K562 (cell line): ENCODE measurements around the gene TMEM245. TPM values are rescaled to one million over a fixed set of nuclear protein-coding genes. Genes with fewer than 3 reads are reported as not detected.

Experiments
- CREB1 ChIP-seq, 2 experiments: sonication (generic) in 1 of 2; formaldehyde crosslinking in 1 of 2; IDR thresholded peaks; 2 replicates each; pipeline versions ENCODE4 v1.6.1 to v1.8.0; 2012 to 2022; ENCODE audit warnings: inconsistent platforms in 1 of 2, mild to moderate bottlenecking in 1 of 2, missing genetic modification reagents in 1 of 2, moderate library complexity in 1 of 2
- E2F6 ChIP-seq, 2 experiments: IDR thresholded peaks; 2 replicates each; pipeline ENCODE4 v1.6.1; 2011; ENCODE audit warnings: borderline replicate concordance in 1 of 2, control low read depth in 1 of 2, low read depth in 1 of 2, low read length in 1 of 2, mild to moderate bottlenecking in 1 of 2, mixed read lengths in 1 of 2, moderate library complexity in 1 of 2; ENCODE audit not compliant: insufficient read depth in 1 of 2, insufficient read length in 1 of 2, poor library complexity in 1 of 2, severe bottlenecking in 1 of 2; ENCODE audit errors: extremely low read depth in 1 of 2
- ELF1 ChIP-seq: fragments of 200-800 bp; sonication (Bioruptor generic); IDR thresholded peaks from 2 replicates; pipeline ENCODE4 v1.6.1; 2016; ENCODE audit warnings: missing genetic modification characterization, missing compliant biosample characterization
- HNRNPL ChIP-seq: fragments of 200-400 bp; formaldehyde crosslinking; IDR thresholded peaks from 2 replicates; pipeline ENCODE4 v1.6.1; 2017; ENCODE audit warnings: low read depth, mild to moderate bottlenecking, low read length
- LEF1 ChIP-seq: fragments of 450-650 bp; IDR thresholded peaks from 2 replicates; pipeline ENCODE4 v1.6.1; 2016; ENCODE audit warnings: mild to moderate bottlenecking
- NCOA4 ChIP-seq: fragments of 450-650 bp; IDR thresholded peaks from 2 replicates; pipeline ENCODE4 v1.6.1; 2018; ENCODE audit warnings: mild to moderate bottlenecking; ENCODE audit not compliant: partially characterized antibody
- NELFE ChIP-seq: IDR thresholded peaks from 2 replicates; pipeline ENCODE4 v1.6.1; 2011; ENCODE audit warnings: mild to moderate bottlenecking; ENCODE audit not compliant: insufficient read depth, insufficient read length
- NFE2 ChIP-seq: IDR thresholded peaks from 2 replicates; pipeline ENCODE4 v1.6.1; 2014; ENCODE audit warnings: antibody characterized with exemption, low read depth
- NUFIP1 ChIP-seq: fragments of 450-650 bp; IDR thresholded peaks from 2 replicates; pipeline ENCODE4 v1.6.1; 2018; ENCODE audit not compliant: partially characterized antibody
- POLR2A ChIP-seq: fragments of 450-650 bp; conservative IDR thresholded peaks from 2 replicates; pipeline ENCODE4 v1.6.1; 2016
- SAFB ChIP-seq: fragments of 200-400 bp; formaldehyde crosslinking; IDR thresholded peaks from 2 replicates; pipeline ENCODE4 v1.6.1; 2017; ENCODE audit warnings: low read depth, low read length, borderline replicate concordance
- SAP30 ChIP-seq: fragments of 200-600 bp; sonication (generic); IDR thresholded peaks from 2 replicates; pipeline ENCODE4 v1.6.1; 2012; ENCODE audit warnings: borderline replicate concordance, low read depth, mild to moderate bottlenecking, moderate library complexity, low read length, control low read depth, inconsistent platforms; ENCODE audit not compliant: insufficient read depth, poor library complexity, severe bottlenecking
- STAT5B ChIP-seq: fragments of 250-450 bp; sonication (Bioruptor Pico); IDR thresholded peaks from 2 replicates; pipeline ENCODE4 v1.8.0; 2021; ENCODE audit warnings: mild to moderate bottlenecking, inconsistent platforms
- VEZF1 ChIP-seq: fragments of 200-800 bp; sonication (Bioruptor generic); IDR thresholded peaks from 2 replicates; pipeline ENCODE4 v1.6.1; 2017; ENCODE audit warnings: missing genetic modification characterization, missing compliant biosample characterization
- ZFX ChIP-seq: sonication (generic); formaldehyde crosslinking; IDR thresholded peaks from 2 replicates; pipeline ENCODE4 v1.8.0; 2022; ENCODE audit warnings: mild to moderate bottlenecking, missing genetic modification reagents, moderate library complexity
- polyA plus RNA-seq, 8 experiments: library from polyadenylated mRNA; depleted of rRNA in 4 of 8; stranded (reverse) in 5 of 8; unstranded in 3 of 8; fragments of >200 nt; fragmentation: Nextera tagmentation in 2 of 8; fragmentation: Illumina TruSeq in 1 of 8; extraction: Ambion mirVana in 2 of 8; extraction: Trizol in 1 of 8; gene quantifications; 2 replicates each; pipeline versions ENCODE4 v1.2.1 to v1.2.3, GENCODE V29; 2011 to 2014; ENCODE audit warnings: inconsistent platforms in 1 of 8, missing spikeins in 1 of 8
- total RNA-seq, 7 experiments: library from RNA; depleted of rRNA in 6 of 7; stranded (reverse); fragments of >200 nt in 6 of 7; fragmentation: Illumina TruSeq in 2 of 7; extraction: Trizol in 2 of 7; gene quantifications; 2 replicates each; pipeline versions ENCODE4 v1.2.1 to v1.2.3, GENCODE V29; 2011 to 2021; ENCODE audit warnings: low replicate concordance in 1 of 7
- TF ChIP-seq, protein P1 (sequence below): sonication (generic); formaldehyde crosslinking; IDR thresholded peaks from 2 replicates; pipeline ENCODE4 v1.8.0; 2023; ENCODE audit warnings: mild to moderate bottlenecking, missing genetic modification reagents
- TF ChIP-seq, protein P2 (sequence below): sonication (generic); formaldehyde crosslinking; IDR thresholded peaks from 2 replicates; pipeline ENCODE4 v1.8.0; 2023; ENCODE audit warnings: missing genetic modification reagents, mild to moderate bottlenecking, borderline replicate concordance

The TMEM245 gene
- total and polyA plus RNA-seq, 9 of the 15 experiments (the other 6 are each of a cell fraction or from before 2014, with no cell fraction given) = 8.5 to 43.2 (median 24.3) TPM

DNA sequence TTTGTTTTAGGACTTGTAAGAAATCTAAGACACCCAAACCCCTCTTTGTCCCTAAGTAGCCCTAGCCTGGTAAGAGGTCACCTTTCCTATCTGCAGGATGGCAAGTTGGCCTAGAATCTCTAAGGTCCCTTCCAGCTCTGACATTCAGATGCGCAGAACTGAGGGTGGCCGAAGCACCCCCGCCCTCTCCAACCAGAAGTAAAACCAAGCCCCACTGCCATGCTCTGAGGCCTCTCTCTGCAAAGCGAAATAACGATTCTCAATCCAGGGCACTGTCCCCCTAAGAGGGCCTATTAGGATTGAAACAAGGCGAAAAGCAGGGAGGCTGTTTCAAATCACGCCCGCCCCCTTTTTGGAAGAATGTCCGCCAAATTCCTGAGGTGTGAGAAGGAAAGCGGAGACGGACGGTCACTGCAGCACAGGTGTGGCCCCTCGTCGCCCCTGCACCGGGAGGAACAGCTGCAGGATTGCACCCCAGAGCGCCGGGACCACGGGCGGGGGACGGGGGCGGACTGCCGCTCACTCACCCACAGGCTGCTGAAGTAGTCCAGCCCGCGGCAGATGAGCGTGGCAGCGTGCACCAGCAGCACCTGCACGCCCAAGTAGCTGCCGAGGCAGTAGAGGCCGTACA is 824 bp downstream of the TMEM245 start (continued):
- TF ChIP-seq CREB1 (IDR thresholded peaks at IDR 0.05) (no peak), CREB1 (CRISPR knock-in tag; IDR thresholded peaks at IDR 0.05) (peak; percentile 57; the same call in 1 of the 2 replicates), HNRNPL (no peak), SAP30 (peak; percentile 60), VEZF1 (CRISPR knock-in tag) (peak; percentile 17; the same call in 1 of the 2 replicates), ELF1 (tag) (no peak), NELFE (no peak), SAFB (no peak), STAT5B (CRISPR knock-in tag) (no peak), POLR2A (no peak), NUFIP1 (no peak), ZFX (CRISPR knock-in tag) (no peak), LEF1 (no peak), E2F6 (IDR thresholded peaks at IDR 0.05; ENCODE audit: borderline replicate concordance in 1 of 2, extremely low read depth in 1 of 2, insufficient read depth in 1 of 2, insufficient read length in 1 of 2, low read depth in 1 of 2, low read length in 1 of 2, poor library complexity in 1 of 2, severe bottlenecking in 1 of 2) (no peak), NCOA4 (no peak), NFE2 (no peak)
- TF ChIP-seq, protein P1, sequence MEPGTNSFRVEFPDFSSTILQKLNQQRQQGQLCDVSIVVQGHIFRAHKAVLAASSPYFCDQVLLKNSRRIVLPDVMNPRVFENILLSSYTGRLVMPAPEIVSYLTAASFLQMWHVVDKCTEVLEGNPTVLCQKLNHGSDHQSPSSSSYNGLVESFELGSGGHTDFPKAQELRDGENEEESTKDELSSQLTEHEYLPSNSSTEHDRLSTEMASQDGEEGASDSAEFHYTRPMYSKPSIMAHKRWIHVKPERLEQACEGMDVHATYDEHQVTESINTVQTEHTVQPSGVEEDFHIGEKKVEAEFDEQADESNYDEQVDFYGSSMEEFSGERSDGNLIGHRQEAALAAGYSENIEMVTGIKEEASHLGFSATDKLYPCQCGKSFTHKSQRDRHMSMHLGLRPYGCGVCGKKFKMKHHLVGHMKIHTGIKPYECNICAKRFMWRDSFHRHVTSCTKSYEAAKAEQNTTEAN (CRISPR knock-in tag) = peak; percentile 79; the same call in 1 of the 2 replicates
- TF ChIP-seq, protein P2, sequence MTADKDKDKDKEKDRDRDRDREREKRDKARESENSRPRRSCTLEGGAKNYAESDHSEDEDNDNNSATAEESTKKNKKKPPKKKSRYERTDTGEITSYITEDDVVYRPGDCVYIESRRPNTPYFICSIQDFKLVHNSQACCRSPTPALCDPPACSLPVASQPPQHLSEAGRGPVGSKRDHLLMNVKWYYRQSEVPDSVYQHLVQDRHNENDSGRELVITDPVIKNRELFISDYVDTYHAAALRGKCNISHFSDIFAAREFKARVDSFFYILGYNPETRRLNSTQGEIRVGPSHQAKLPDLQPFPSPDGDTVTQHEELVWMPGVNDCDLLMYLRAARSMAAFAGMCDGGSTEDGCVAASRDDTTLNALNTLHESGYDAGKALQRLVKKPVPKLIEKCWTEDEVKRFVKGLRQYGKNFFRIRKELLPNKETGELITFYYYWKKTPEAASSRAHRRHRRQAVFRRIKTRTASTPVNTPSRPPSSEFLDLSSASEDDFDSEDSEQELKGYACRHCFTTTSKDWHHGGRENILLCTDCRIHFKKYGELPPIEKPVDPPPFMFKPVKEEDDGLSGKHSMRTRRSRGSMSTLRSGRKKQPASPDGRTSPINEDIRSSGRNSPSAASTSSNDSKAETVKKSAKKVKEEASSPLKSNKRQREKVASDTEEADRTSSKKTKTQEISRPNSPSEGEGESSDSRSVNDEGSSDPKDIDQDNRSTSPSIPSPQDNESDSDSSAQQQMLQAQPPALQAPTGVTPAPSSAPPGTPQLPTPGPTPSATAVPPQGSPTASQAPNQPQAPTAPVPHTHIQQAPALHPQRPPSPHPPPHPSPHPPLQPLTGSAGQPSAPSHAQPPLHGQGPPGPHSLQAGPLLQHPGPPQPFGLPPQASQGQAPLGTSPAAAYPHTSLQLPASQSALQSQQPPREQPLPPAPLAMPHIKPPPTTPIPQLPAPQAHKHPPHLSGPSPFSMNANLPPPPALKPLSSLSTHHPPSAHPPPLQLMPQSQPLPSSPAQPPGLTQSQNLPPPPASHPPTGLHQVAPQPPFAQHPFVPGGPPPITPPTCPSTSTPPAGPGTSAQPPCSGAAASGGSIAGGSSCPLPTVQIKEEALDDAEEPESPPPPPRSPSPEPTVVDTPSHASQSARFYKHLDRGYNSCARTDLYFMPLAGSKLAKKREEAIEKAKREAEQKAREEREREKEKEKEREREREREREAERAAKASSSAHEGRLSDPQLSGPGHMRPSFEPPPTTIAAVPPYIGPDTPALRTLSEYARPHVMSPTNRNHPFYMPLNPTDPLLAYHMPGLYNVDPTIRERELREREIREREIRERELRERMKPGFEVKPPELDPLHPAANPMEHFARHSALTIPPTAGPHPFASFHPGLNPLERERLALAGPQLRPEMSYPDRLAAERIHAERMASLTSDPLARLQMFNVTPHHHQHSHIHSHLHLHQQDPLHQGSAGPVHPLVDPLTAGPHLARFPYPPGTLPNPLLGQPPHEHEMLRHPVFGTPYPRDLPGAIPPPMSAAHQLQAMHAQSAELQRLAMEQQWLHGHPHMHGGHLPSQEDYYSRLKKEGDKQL = 0 out of 2 replicates have a peak, but pooled peaks have one; percentile 56
